OCI-LY1 (cell line): ENCODE measurements around the gene ACTA1.
"Not testable (repeated sequence)": the region's sequence is repeated elsewhere in the genome, so short reads cannot be mapped to it uniquely, and the experiment has no call there.

ENCODE experiments used
- H2AFZ ChIP-seq: fragments of 200-600 bp; sonication (generic), shearing (Covaris generic); 2 replicates; pipeline ENCODE4 v1.6.0; 2014; ENCODE audit warnings: antibody characterized with exemption, mild to moderate bottlenecking, low read length
- H3F3A ChIP-seq: fragments of 200-600 bp; sonication (generic), shearing (Covaris generic); 2 replicates; pipeline ENCODE4 v1.6.0; 2014; ENCODE audit warnings: mild to moderate bottlenecking, antibody characterized with exemption, low read length, moderate library complexity; ENCODE audit not compliant: insufficient read depth
- H3K27ac ChIP-seq: fragments of 200-600 bp; sonication (generic); 2 replicates; pipeline ENCODE4 v1.5.1; 2014; ENCODE audit warnings: low read length, mixed run types, mild to moderate bottlenecking, low read depth; ENCODE audit not compliant: poor library complexity, severe bottlenecking
- H3K27me3 ChIP-seq: fragments of 200-600 bp; sonication (generic); 2 replicates; pipeline ENCODE4 v1.6.0; 2014; ENCODE audit warnings: antibody characterized with exemption, mild to moderate bottlenecking, low read length, moderate library complexity; ENCODE audit not compliant: insufficient read depth
- H3K36me3 ChIP-seq: fragments of 200-600 bp; sonication (generic); 2 replicates; pipeline ENCODE4 v1.6.1; 2014; ENCODE audit warnings: mild to moderate bottlenecking, antibody characterized with exemption, low read length, moderate library complexity, mixed read lengths; ENCODE audit not compliant: insufficient read depth
- H3K4me1 ChIP-seq: fragments of 200-600 bp; sonication (generic); 2 replicates; pipeline ENCODE4 v1.5.1; 2014; ENCODE audit warnings: mild to moderate bottlenecking, low read length, moderate library complexity; ENCODE audit not compliant: insufficient read depth, severe bottlenecking
- H3K4me2 ChIP-seq: fragments of 200-600 bp; sonication (generic), shearing (Covaris generic); 2 replicates; pipeline ENCODE4 v1.6.1; 2014; ENCODE audit warnings: low read length
- H3K4me3 ChIP-seq: fragments of 200-600 bp; sonication (generic); 2 replicates; pipeline ENCODE4 v1.5.1; 2014; ENCODE audit warnings: low read length, low read depth, mild to moderate bottlenecking, mixed read lengths; ENCODE audit not compliant: poor library complexity, severe bottlenecking
- H3K79me2 ChIP-seq: fragments of 200-600 bp; shearing (Covaris generic); 2 replicates; pipeline ENCODE4 v1.6.1; 2016; ENCODE audit warnings: mixed run types, low read length, mixed read lengths; ENCODE audit not compliant: insufficient read depth
- H3K9ac ChIP-seq: fragments of 200-600 bp; sonication (generic), shearing (Covaris generic); 2 replicates; pipeline ENCODE4 v1.6.1; 2014; ENCODE audit warnings: mild to moderate bottlenecking, low read length, mixed read lengths
- H3K9me2 ChIP-seq: fragments of 200-600 bp; sonication (generic), shearing (Covaris generic); 2 replicates; pipeline ENCODE4 v1.6.1; 2014; ENCODE audit warnings: low read depth, mild to moderate bottlenecking, low read length, mixed read lengths
- H3K9me3 ChIP-seq: fragments of 200-600 bp; shearing (Covaris generic); 2 replicates; pipeline ENCODE4 v1.6.1; 2014; ENCODE audit warnings: low read length, mixed read lengths
- H4K20me1 ChIP-seq: fragments of 200-600 bp; sonication (generic), shearing (Covaris generic); 2 replicates; pipeline ENCODE4 v1.6.0; 2016; ENCODE audit warnings: mild to moderate bottlenecking, low read length; ENCODE audit not compliant: insufficient read depth
- EZH2 ChIP-seq: fragments of 200-600 bp; sonication (generic), shearing (Covaris generic); IDR thresholded peaks from 2 replicates; pipeline ENCODE4 v1.8.0; 2017; ENCODE audit warnings: borderline replicate concordance, mixed run types, mild to moderate bottlenecking, antibody characterized with exemption, low read length, moderate library complexity, mixed read lengths
- TF ChIP-seq, protein P1 (sequence below): fragments of 200-600 bp; sonication (generic), shearing (Covaris generic); IDR thresholded peaks from 2 replicates; pipeline ENCODE4 v1.5.1; 2017; ENCODE audit warnings: mild to moderate bottlenecking, antibody characterized with exemption, low read length, moderate library complexity, mixed read lengths

ACTA1 gene

DNA sequence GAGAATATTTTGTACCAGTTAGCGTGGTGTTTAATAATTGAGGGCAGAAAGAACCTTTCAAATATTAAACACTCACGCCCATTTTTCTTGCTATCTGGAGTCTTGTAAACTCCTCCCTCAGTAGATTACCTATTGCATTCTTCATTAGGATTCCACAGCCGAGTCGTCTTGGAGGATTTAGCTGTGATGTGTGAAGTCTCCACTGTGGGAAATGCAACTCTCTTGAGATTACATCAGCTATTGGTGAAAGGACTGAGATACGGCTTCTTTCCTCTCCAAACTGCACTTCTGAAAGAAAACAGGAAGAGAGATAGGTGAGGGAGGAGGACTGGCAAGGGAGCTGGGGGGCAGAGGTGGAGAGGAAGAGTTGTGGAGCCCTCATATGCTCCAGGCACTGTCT, 36.1 kb downstream of the ACTA1 start:
- Histone ChIP-seq H2AFZ (no peak overlapping the region), H3K4me3 (no peak overlapping the region), H3K36me3 (no peaks in the 10 kb centered on the region), H3K9me3 (no peaks in the 10 kb centered on the region), H3K4me2 (no peak overlapping the region), H3K27me3 (peaks cover 13% of the 10 kb centered on the region), H3K9ac (no peak overlapping the region), H3K79me2 (no peaks in the 10 kb centered on the region), H3K9me2 (no peaks in the 10 kb centered on the region), H4K20me1 (no peaks in the 10 kb centered on the region), H3F3A (no peaks in the 10 kb centered on the region), H3K4me1 (no peaks in the 10 kb centered on the region), H3K27ac (no peak overlapping the region)
- TF ChIP-seq, protein P1, sequence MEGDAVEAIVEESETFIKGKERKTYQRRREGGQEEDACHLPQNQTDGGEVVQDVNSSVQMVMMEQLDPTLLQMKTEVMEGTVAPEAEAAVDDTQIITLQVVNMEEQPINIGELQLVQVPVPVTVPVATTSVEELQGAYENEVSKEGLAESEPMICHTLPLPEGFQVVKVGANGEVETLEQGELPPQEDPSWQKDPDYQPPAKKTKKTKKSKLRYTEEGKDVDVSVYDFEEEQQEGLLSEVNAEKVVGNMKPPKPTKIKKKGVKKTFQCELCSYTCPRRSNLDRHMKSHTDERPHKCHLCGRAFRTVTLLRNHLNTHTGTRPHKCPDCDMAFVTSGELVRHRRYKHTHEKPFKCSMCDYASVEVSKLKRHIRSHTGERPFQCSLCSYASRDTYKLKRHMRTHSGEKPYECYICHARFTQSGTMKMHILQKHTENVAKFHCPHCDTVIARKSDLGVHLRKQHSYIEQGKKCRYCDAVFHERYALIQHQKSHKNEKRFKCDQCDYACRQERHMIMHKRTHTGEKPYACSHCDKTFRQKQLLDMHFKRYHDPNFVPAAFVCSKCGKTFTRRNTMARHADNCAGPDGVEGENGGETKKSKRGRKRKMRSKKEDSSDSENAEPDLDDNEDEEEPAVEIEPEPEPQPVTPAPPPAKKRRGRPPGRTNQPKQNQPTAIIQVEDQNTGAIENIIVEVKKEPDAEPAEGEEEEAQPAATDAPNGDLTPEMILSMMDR = no peak
- no peak for TF ChIP-seq EZH2

DNA sequence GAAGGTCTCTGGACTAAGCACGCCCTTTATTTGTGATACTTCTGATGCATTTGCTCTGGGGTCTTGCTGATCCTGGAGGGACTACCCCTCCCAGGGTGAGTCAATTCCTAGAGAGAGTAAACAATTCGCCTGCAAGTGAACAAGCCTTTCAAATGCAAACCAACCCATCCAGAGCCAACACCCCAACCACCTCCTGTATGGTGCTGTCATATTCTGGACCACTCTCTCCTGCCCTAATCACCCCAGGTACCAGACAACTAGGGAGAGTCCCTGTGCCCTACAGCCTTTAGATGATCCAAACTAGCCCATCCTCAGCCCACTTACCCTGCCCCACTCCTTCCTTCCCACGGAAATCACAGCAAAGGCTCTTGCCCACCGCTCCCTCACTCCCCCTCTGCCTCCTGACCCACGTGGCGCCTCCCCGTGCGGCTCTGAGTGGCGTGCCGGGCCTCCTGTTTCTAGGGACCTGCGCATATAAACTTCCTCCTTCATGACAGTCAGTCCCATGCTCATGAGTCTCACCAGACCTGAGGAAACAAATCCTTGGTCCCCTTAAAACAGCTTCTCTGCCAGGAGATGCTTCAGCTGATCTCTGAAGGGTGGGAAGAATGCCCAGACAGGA, 37.2 kb downstream of the ACTA1 start:
- no peak overlapping the region for H3K4me2 ChIP-seq
- H3K79me2 ChIP-seq = no peaks in the 10 kb centered on the region
- no peaks in the 10 kb centered on the region for H4K20me1 ChIP-seq

GRCh38 chr1:229394517-229394916, 39.4 kb downstream of the ACTA1 start:
- not testable (repeated sequence) for H3K4me3 ChIP-seq, H4K20me1 ChIP-seq

More for the DNA sequence above, 37.2 kb downstream of the ACTA1 start:
- H3K9ac ChIP-seq = no peak overlapping the region
- H3F3A ChIP-seq = no peaks in the 10 kb centered on the region
- no peak overlapping the region for H2AFZ ChIP-seq
- H3K4me1 ChIP-seq = no peaks in the 10 kb centered on the region
- H3K27me3 ChIP-seq = peaks cover 13% of the 10 kb centered on the region
- no peak overlapping the region for H3K27ac ChIP-seq
- no peak for TF ChIP-seq EZH2
- TF ChIP-seq, protein P1 = no peak
- no peaks in the 10 kb centered on the region for H3K9me3 ChIP-seq
- H3K36me3 ChIP-seq = no peaks in the 10 kb centered on the region
- no peak overlapping the region for H3K4me3 ChIP-seq
- H3K9me2 ChIP-seq = no peaks in the 10 kb centered on the region

DNA sequence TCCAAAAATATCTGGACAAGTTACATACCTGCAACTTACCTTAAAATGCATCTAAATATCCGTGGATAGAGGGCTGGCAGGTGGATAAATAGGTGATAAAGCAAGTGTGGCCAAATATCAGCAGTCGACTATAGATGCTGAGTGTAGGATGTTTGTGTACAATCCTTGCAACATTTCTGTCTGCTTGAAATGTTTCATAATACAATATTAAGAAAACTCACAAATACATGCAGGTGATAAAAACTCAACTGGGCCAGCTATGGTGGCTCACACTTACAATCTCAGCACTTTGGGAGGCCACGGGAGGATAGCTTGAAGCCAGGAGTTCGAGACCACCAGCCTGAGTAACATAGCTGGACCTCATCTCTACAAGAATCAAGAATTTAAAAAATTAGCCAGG, 41.0 kb downstream of the ACTA1 start:
- no peaks in the 10 kb centered on the region for H3F3A ChIP-seq
- no peak overlapping the region for H3K27ac ChIP-seq
- no peak overlapping the region for H3K4me3 ChIP-seq
- no peaks in the 10 kb centered on the region for H3K36me3 ChIP-seq
- no peaks in the 10 kb centered on the region for H4K20me1 ChIP-seq
- H2AFZ ChIP-seq = no peak overlapping the region
- no peak overlapping the region for H3K9ac ChIP-seq
- TF ChIP-seq EZH2 = no peak
- TF ChIP-seq, protein P1 = no peak
- H3K4me1 ChIP-seq = no peaks in the 10 kb centered on the region
- H3K9me3 ChIP-seq = no peaks in the 10 kb centered on the region
- no peaks in the 10 kb centered on the region; the same call in 1 of the 2 replicates for H3K27me3 ChIP-seq
- no peak overlapping the region for H3K4me2 ChIP-seq
- H3K9me2 ChIP-seq = no peaks in the 10 kb centered on the region
- no peaks in the 10 kb centered on the region for H3K79me2 ChIP-seq

More at GRCh38 chr1:229394517-229394916, 39.4 kb downstream of the ACTA1 start:
- not testable (repeated sequence) for H3K4me2 ChIP-seq, H3F3A ChIP-seq, H2AFZ ChIP-seq, H3K79me2 ChIP-seq, H3K9me2 ChIP-seq, H3K4me1 ChIP-seq, H3K27ac ChIP-seq, H3K9me3 ChIP-seq, H3K9ac ChIP-seq, H3K27me3 ChIP-seq, H3K36me3 ChIP-seq
